ENCODE measurements around the gene PRKD2.

- TF ChIP-seq EZH2 (IDR thresholded peaks at IDR 0.05; ENCODE audit: low read depth, low read length, severe bottlenecking) (no peak), RXRA (IDR thresholded peaks at IDR 0.05; ENCODE audit: insufficient read depth, low read depth, low read length) (no peak), CTCF (IDR thresholded peaks at IDR 0.05; ENCODE audit: control extremely low read depth in 1 of 3, insufficient read depth in 1 of 3, low read depth in 1 of 3, low read length in 3 of 3) (no peak), EGR1 (IDR thresholded peaks at IDR 0.05; ENCODE audit: borderline replicate concordance, low read depth, low read length) (no peak), TAF7 (optimal IDR thresholded peaks at IDR 0.05; ENCODE audit: borderline replicate concordance, low read depth, low read length) (no peak), YY1 (IDR thresholded peaks at IDR 0.05; ENCODE audit: low read depth, low read length) (no peak), CHD2 (IDR thresholded peaks at IDR 0.05; ENCODE audit: low read length) (no peak)
Observed at GRCh38 chr19:46654621-46655152, 62.2 kb downstream of the PRKD2 start.

Data from H1 (cell line).